ENCODE data around the gene TPSAB1.
"Not testable (repeated sequence)": the region's sequence is repeated elsewhere in the genome, so short reads cannot be mapped to it uniquely, and the experiment has no call there.

Gene TPSAB1

GRCh38 chr16:1264345-1265089 lies 24.0 kb downstream of the TPSAB1 start:
- DNase-seq (ENCODE audit: low read depth in 2 of 2, low spot score in 1 of 2), result no peak

GRCh38 chr16:1265090-1265630 lies 24.7 kb downstream of the TPSAB1 start:
- no peak for DNase-seq (ENCODE audit: low read depth in 2 of 2, low spot score in 1 of 2)

GRCh38 chr16:1265826-1266225 lies 25.3 kb downstream of the TPSAB1 start:
- DNase-seq (ENCODE audit: low read depth in 2 of 2, low spot score in 1 of 2), result no peak

- not testable (repeated sequence) for DNase-seq (ENCODE audit: low read depth in 2 of 2, low spot score in 1 of 2)
Observed at GRCh38 chr16:1269418-1269817, 28.9 kb downstream of the TPSAB1 start.

GRCh38 chr16:1271380-1271723 lies 30.8 kb downstream of the TPSAB1 start:
- no peak for DNase-seq (ENCODE audit: low read depth in 2 of 2, low spot score in 1 of 2)

GRCh38 chr16:1271724-1272413 lies 31.4 kb downstream of the TPSAB1 start:
- not testable (repeated sequence) for DNase-seq (ENCODE audit: low read depth in 2 of 2, low spot score in 1 of 2)

- DNase-seq (ENCODE audit: low read depth in 2 of 2, low spot score in 1 of 2), result no peak
Observed at GRCh38 chr16:1272453-1273198, 32.1 kb downstream of the TPSAB1 start.

- no peak for DNase-seq (ENCODE audit: low read depth in 2 of 2, low spot score in 1 of 2)
Observed at GRCh38 chr16:1273816-1274215, 33.3 kb downstream of the TPSAB1 start.

- DNase-seq (ENCODE audit: low read depth in 2 of 2, low spot score in 1 of 2), result no peak
Observed at GRCh38 chr16:1274767-1275166, 34.3 kb downstream of the TPSAB1 start.

- DNase-seq (ENCODE audit: low read depth in 2 of 2, low spot score in 1 of 2), result no peak
Observed at GRCh38 chr16:1275791-1276579, 35.5 kb downstream of the TPSAB1 start.

GRCh38 chr16:1276580-1276878 lies 36.0 kb downstream of the TPSAB1 start:
- no peak for DNase-seq (ENCODE audit: low read depth in 2 of 2, low spot score in 1 of 2)

- DNase-seq (ENCODE audit: low read depth in 2 of 2, low spot score in 1 of 2), result no peak
Observed at GRCh38 chr16:1277151-1277598, 36.7 kb downstream of the TPSAB1 start.

GRCh38 chr16:1277617-1278282 lies 37.2 kb downstream of the TPSAB1 start:
- no peak for DNase-seq (ENCODE audit: low read depth in 2 of 2, low spot score in 1 of 2)

GRCh38 chr16:1278477-1278876 lies 38.0 kb downstream of the TPSAB1 start:
- no peak for DNase-seq (ENCODE audit: low read depth in 2 of 2, low spot score in 1 of 2)

- no peak for DNase-seq (ENCODE audit: low read depth in 2 of 2, low spot score in 1 of 2)
Observed at GRCh38 chr16:1279081-1279944, 38.8 kb downstream of the TPSAB1 start.

- no peak for DNase-seq (ENCODE audit: low read depth in 2 of 2, low spot score in 1 of 2)
Observed at GRCh38 chr16:1279945-1280589, 39.6 kb downstream of the TPSAB1 start.

GRCh38 chr16:1280783-1281182 lies 40.3 kb downstream of the TPSAB1 start:
- DNase-seq (ENCODE audit: low read depth in 2 of 2, low spot score in 1 of 2), result no peak

- no peak for DNase-seq (ENCODE audit: low read depth in 2 of 2, low spot score in 1 of 2)
Observed at GRCh38 chr16:1281517-1281916, 41.0 kb downstream of the TPSAB1 start.

- DNase-seq (ENCODE audit: low read depth in 2 of 2, low spot score in 1 of 2), result no peak
Observed at GRCh38 chr16:1282324-1282973, 41.9 kb downstream of the TPSAB1 start.
